Right atrium auricular region (tissue), 2 donors: Measurements from ENCODE around the gene POU2F3. TPM values are rescaled to one million over a fixed set of nuclear protein-coding genes. Genes with fewer than 3 reads are reported as not detected.

Experiments used
- DNase-seq: peaks from one replicate; pipeline ENCODE4 v3.0.0-alpha.2; 2019; ENCODE audit warnings: low spot score
- H3K27ac ChIP-seq, 2 donors: fragments of 200-600 bp; sonication (generic); 1 replicate in 1 of 2; 2 replicates in 1 of 2; pipeline ENCODE4 v1.5.1; 2016 to 2019
- H3K27me3 ChIP-seq, 2 donors: fragments of 200-600 bp; sonication (generic); one replicate each; pipeline versions ENCODE4 v1.5.1 to v1.6.0; 2017 to 2019
- H3K36me3 ChIP-seq: fragments of 200-600 bp; sonication (generic); one replicate; pipeline ENCODE4 v1.5.1; 2016
- H3K4me1 ChIP-seq, 2 donors: fragments of 200-600 bp; sonication (generic); one replicate each; pipeline versions ENCODE4 v1.5.1 to v1.6.0; 2017 to 2019
- H3K4me3 ChIP-seq, 2 donors: fragments of 200-600 bp; sonication (generic); 1 replicate in 1 of 2; 2 replicates in 1 of 2; pipeline ENCODE4 v1.5.1; 2017 to 2019; ENCODE audit warnings: mild to moderate bottlenecking in 1 of 2, moderate library complexity in 1 of 2
- H3K9me3 ChIP-seq, 2 donors: fragments of 200-600 bp; sonication (generic); one replicate each; pipeline ENCODE4 v1.5.1; 2019
- total RNA-seq, 2 donors: library from RNA; depleted of rRNA; stranded (reverse); fragments of >200 nt; gene quantifications; one replicate each; pipeline ENCODE4 v1.1.0, GENCODE V29; 2016
- TF ChIP-seq, protein P1 (sequence below), 2 donors: fragments of 200-600 bp; sonication (generic); IDR thresholded peaks; one replicate each; pipeline ENCODE4 v1.5.1; 2019; ENCODE audit warnings: antibody characterized with exemption in 2 of 2

The POU2F3 gene
- total RNA-seq, 2 donors from 2014 or later: not detected

DNA sequence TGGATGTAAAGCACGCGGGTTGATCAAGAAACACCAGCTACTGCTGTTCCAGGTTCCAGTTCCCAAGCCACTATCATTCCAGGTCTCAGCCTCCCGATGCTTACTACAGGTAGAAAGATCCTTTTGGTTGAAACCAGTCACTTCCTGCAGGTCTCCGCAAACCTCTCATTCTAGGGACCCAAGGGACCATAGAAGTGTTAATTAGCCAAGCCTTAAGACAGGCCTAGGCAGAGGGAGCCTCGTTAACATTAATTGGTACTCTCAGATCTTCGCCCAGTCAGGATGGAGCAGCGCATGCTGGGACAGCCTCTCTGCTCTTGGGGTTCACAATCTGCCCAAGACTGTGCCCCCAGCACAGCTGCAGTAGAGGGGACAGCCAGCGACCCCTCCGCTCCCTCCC lies 40.3 kb upstream of the POU2F3 start:
- Histone ChIP-seq H3K27me3 (no peaks in the 10 kb centered on the region), H3K4me1 (peaks cover 0 to 3% of the 10 kb centered on the region in 2 donors), H3K27ac (no peak overlapping the region), H3K36me3 (no peaks in the 10 kb centered on the region), H3K9me3 (no peaks in the 10 kb centered on the region), H3K4me3 (no peak overlapping the region)
- TF ChIP-seq, protein P1, sequence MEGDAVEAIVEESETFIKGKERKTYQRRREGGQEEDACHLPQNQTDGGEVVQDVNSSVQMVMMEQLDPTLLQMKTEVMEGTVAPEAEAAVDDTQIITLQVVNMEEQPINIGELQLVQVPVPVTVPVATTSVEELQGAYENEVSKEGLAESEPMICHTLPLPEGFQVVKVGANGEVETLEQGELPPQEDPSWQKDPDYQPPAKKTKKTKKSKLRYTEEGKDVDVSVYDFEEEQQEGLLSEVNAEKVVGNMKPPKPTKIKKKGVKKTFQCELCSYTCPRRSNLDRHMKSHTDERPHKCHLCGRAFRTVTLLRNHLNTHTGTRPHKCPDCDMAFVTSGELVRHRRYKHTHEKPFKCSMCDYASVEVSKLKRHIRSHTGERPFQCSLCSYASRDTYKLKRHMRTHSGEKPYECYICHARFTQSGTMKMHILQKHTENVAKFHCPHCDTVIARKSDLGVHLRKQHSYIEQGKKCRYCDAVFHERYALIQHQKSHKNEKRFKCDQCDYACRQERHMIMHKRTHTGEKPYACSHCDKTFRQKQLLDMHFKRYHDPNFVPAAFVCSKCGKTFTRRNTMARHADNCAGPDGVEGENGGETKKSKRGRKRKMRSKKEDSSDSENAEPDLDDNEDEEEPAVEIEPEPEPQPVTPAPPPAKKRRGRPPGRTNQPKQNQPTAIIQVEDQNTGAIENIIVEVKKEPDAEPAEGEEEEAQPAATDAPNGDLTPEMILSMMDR (IDR thresholded peaks at IDR 0.05): no peak
- no peak for DNase-seq

DNA sequence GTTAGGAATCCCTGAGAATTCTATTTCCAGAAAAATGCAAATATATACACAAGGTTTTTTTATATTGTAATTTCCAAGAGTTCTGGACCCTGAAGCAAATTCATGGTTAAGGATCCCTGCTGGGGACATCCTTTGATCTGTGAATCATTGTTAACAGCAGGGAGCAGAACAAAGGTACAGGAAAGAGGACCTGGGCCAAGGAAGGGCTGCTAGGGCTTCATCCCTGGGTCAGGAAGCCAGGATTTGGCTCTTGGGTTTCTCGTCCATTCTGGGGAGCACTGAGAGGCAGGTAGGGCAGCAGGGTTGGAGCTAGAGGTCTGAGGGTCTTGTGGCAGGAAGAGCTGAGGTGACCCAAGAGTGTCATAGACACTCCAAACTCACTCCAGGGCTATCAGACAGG lies 39.3 kb upstream of the POU2F3 start:
- Histone ChIP-seq H3K36me3 (no peaks in the 10 kb centered on the region), H3K4me1 (peaks cover 0 to 3% of the 10 kb centered on the region in 2 donors), H3K9me3 (no peaks in the 10 kb centered on the region), H3K4me3 (no peak overlapping the region), H3K27me3 (no peaks in the 10 kb centered on the region), H3K27ac (no peak overlapping the region)
- DNase-seq: no peak
- TF ChIP-seq, protein P1 (IDR thresholded peaks at IDR 0.05): no peak

DNA sequence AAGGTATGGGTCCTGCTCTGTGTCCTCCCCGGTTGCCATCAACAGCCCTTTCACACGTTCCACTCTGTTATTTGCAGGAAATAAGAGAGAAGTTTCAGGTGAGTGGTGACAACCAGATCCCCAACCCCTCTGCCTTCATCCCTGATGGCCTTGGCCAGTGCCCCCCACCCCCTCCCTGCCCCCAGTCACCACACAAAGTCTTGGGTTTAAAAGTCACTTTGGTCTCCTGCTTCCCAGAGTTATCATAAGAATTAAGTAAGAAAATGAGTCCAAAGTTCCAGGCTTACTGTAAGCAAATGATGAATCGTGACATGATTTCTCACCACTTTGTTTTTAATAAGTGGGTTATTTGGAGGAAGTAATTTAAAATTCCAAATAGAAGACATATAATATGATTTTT lies 38.3 kb upstream of the POU2F3 start:
- no peak for DNase-seq
- Histone ChIP-seq H3K9me3 (no peaks in the 10 kb centered on the region), H3K27ac (no peak overlapping the region), H3K4me1 (peaks cover 0 to 3% of the 10 kb centered on the region in 2 donors), H3K27me3 (no peaks in the 10 kb centered on the region), H3K4me3 (no peak overlapping the region), H3K36me3 (no peaks in the 10 kb centered on the region)
- TF ChIP-seq, protein P1 (IDR thresholded peaks at IDR 0.05): no peak

DNA sequence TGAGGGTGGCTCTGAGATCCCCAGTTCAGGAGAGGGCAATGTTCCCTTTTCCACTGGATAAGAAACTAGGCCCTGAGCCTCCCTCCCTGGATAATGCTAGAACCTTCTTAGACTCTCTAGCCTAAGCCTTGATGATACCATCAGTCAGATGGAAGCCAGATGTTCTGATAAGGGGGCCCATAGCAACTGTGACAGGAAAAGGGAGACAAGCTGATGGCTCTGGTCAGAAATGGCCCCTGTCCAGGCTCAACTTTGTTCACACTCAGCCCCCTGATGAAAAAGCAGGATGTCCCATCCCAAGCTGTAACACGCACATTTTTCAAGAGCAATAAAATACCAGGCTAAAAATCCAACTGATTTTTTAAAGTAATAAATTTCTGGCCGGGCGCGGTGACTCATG lies 36.3 kb upstream of the POU2F3 start:
- H3K27ac ChIP-seq: no peak overlapping the region
- DNase-seq: no peak
- no peaks in the 10 kb centered on the region for H3K27me3 ChIP-seq
- TF ChIP-seq, protein P1 (IDR thresholded peaks at IDR 0.05): no peak
- peaks cover 0 to 12% of the 10 kb centered on the region in 2 donors for H3K4me1 ChIP-seq
- no peaks in the 10 kb centered on the region for H3K9me3 ChIP-seq
- H3K4me3 ChIP-seq: no peak overlapping the region
- H3K36me3 ChIP-seq: no peaks in the 10 kb centered on the region

DNA sequence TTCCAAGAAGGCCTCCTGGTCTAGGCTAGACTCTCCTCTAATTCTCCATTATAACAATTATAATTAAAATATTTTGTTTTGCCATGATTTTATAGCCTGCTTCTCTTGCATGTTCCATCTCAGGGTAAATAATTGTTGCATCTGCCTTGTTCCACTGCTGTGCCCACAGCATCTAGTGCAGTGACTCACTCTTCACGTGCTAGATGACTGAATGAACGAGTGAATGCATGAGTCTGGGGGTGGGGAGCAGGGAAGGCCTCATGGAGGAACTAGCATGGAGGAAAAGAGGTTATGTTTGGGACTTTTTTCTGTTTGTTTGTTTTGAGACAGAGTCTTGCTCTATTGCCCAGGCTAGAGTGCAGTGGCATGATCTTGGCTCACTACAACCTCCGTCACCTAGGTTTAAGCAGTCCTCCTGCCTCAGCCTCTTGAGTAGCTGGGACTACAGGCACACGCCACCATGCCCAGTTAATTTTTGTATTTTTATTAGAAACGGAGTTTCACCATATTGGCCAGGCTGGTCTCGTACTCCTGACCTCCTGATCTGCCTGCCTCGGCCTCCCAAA lies 34.3 kb upstream of the POU2F3 start:
- H3K27ac ChIP-seq: no peak overlapping the region
- H3K4me3 ChIP-seq: no peak overlapping the region
- H3K9me3 ChIP-seq: no peaks in the 10 kb centered on the region
- no peak for DNase-seq
- TF ChIP-seq, protein P1 (IDR thresholded peaks at IDR 0.05): no peak
- peaks cover 0 to 32% of the 10 kb centered on the region in 2 donors for H3K4me1 ChIP-seq
- H3K36me3 ChIP-seq: no peaks in the 10 kb centered on the region
- H3K27me3 ChIP-seq: no peaks in the 10 kb centered on the region

DNA sequence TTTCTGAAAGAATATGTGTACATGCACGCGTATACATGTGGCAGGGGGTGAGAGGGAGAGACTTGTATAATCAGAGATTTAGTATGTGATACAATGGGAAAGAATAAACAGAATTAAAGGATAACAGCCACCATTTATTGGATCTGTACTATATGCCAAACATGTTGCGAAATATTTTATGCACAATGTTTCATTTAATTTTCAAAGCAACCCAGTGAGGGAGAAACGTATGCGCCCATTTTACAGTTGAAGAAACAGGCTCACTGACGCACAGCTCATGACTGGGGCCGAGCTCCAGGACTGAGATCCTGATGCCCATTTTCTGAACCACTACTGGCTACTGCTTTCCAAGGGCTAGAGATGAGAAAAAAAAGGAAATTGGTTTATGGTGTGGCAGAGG lies 32.4 kb upstream of the POU2F3 start:
- peaks cover 0 to 38% of the 10 kb centered on the region in 2 donors for H3K4me1 ChIP-seq
- H3K27me3 ChIP-seq: no peaks in the 10 kb centered on the region
- no peak overlapping the region for H3K4me3 ChIP-seq
- no peak overlapping the region for H3K27ac ChIP-seq
- H3K9me3 ChIP-seq: no peaks in the 10 kb centered on the region
- no peak for DNase-seq
- no peaks in the 10 kb centered on the region for H3K36me3 ChIP-seq
- TF ChIP-seq, protein P1 (IDR thresholded peaks at IDR 0.05): no peak
